ENCODE results near the gene SLFNL1.

SLFNL1 gene

DNA sequence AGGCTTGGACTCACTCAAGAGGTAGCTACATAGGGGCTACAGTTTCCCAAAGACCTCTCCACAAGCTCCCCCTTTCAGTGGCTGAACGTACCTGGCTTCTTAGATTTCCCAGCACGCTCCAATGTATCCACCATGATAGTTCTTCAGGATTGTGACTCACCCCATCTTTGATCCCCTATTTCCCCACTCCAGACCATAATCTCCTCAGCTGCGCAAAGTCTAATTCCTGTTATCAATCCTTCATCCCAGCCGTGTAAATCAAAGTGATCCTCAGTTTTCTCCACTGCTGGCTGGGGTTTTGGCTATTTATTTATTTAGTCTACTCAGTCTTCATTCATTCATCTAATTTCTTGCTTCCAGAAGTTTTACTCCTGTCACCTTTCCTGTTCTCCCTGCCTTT is 55.1 kb downstream of the SLFNL1 start:
- WGBS = 86% methylated on average over 4 of the region's 4 CpGs
- peak overlapping the region in 1 of 2 experiments; percentile 7 for H2BK12ac ChIP-seq (ENCODE audit: low read length in 2 of 2)
- no peak overlapping the region for H3K23ac ChIP-seq (ENCODE audit: low read length in 2 of 2)
- no peak overlapping the region for H3K4me2 ChIP-seq (ENCODE audit: low read length, poor library complexity, severe bottlenecking)
- H3K27ac ChIP-seq (ENCODE audit: low read length, poor library complexity, severe bottlenecking) = no peak overlapping the region
- no peak overlapping the region for H3K9ac ChIP-seq (ENCODE audit: low read length)
- H3K18ac ChIP-seq (ENCODE audit: low read depth in 1 of 2, low read length in 2 of 2) = no peak overlapping the region
- no peaks in the 10 kb centered on the region for H3K36me3 ChIP-seq (ENCODE audit: control insufficient read depth in 1 of 2, insufficient read depth in 2 of 2, low read depth in 1 of 2, low read length in 2 of 2)
- no peak for DNase-seq
- H2AK5ac ChIP-seq (ENCODE audit: low read length, severe bottlenecking) = peak overlapping the region; percentile 87
- H4K91ac ChIP-seq (ENCODE audit: low read length) = no peak overlapping the region
- no peaks in the 10 kb centered on the region for H3K79me1 ChIP-seq (replicated peaks; ENCODE audit: low read length, poor library complexity, severe bottlenecking)
- H3K4me3 ChIP-seq (ENCODE audit: insufficient read depth in 1 of 2, low read depth in 1 of 2, low read length in 2 of 2) = no peak overlapping the region
- no peak overlapping the region for H2AFZ ChIP-seq (ENCODE audit: low read depth, low read length)
- H3K9me3 ChIP-seq (ENCODE audit: control insufficient read depth, low read length) = no peaks in the 10 kb centered on the region
- H2BK15ac ChIP-seq (ENCODE audit: low read depth, poor library complexity, severe bottlenecking) = peak overlapping the region; percentile 12
- H3K4me1 ChIP-seq (ENCODE audit: control insufficient read depth, insufficient read depth, low read depth, low read length) = peaks cover 4% of the 10 kb centered on the region
- no peak overlapping the region for H3K4ac ChIP-seq (ENCODE audit: low read depth in 1 of 2, low read length in 2 of 2)
- H3K14ac ChIP-seq (ENCODE audit: low read length in 2 of 2) = no peak overlapping the region
- H4K8ac ChIP-seq (ENCODE audit: low read length) = peak overlapping the region; percentile 4
- H2BK120ac ChIP-seq (ENCODE audit: low read depth, low read length) = peak overlapping the region; percentile 8
- H3K27me3 ChIP-seq (ENCODE audit: control insufficient read depth in 1 of 2, insufficient read depth in 1 of 2, low read length in 2 of 2) = no peaks in the 10 kb centered on the region
- H2BK5ac ChIP-seq (ENCODE audit: low read depth, low read length, poor library complexity, severe bottlenecking) = no peak overlapping the region

Data from mesenchymal stem cell (in vitro differentiated cells and primary cell).